IMR-90 (cell line): Measurements from ENCODE around the gene ENTPD3. TPM values are rescaled to one million over a fixed set of nuclear protein-coding genes. Genes with fewer than 3 reads are reported as not detected.

ENCODE experiments used
- ATAC-seq: fragments of 200-7000 bp; cut with Tn5 transposase; 2 replicates; pipeline ENCODE4 v1.9.1; 2020; ENCODE audit warnings: low read depth, mild to moderate bottlenecking, moderate library complexity
- BruUV-seq: library from RNA; stranded (reverse); fragments of 400-500 nt; replicated peaks from 2 replicates; lab custom pipeline; 2021; lab: Mats Ljungman, UMichigan
- CTCF ChIA-PET: fragments of 300-600 bp; formaldehyde crosslinking; extraction: SDS; loops from one replicate; lab custom pipeline; 2021; ENCODE audit warnings: antibody characterized with exemption; lab: Yijun Ruan, JAX
- POLR2A ChIA-PET: fragments of 300-600 bp; sonication (Branson Sonifier 250); formaldehyde crosslinking; loops from one replicate; lab custom pipeline; 2022; ENCODE audit warnings: antibody characterized with exemption; ENCODE audit not compliant: unreplicated experiment; lab: Charles Lee
- DNase-seq: peaks from one replicate; pipeline ENCODE4 v3.0.0; 2013
- H2AFZ ChIP-seq: replicated peaks from 2 replicates; pipeline ENCODE3; 2013; ENCODE audit warnings: low read length, mild to moderate bottlenecking; ENCODE audit not compliant: poor library complexity
- H2AK5ac ChIP-seq: 2 replicates; pipeline ENCODE4 v1.6.1; 2013; ENCODE audit warnings: low read depth, low read length, inconsistent platforms
- H2AK9ac ChIP-seq: replicated peaks from 2 replicates; pipeline ENCODE3; 2013; ENCODE audit warnings: mild to moderate bottlenecking, low read depth, low read length, moderate library complexity; ENCODE audit not compliant: poor library complexity
- H2BK120ac ChIP-seq: 2 replicates; pipeline ENCODE4 v1.6.1; 2013; ENCODE audit warnings: low read depth, low read length, inconsistent platforms
- H2BK15ac ChIP-seq: 3 replicates; pipeline ENCODE4 v1.6.1; 2013; ENCODE audit warnings: low read depth, low read length, inconsistent platforms
- H2BK20ac ChIP-seq: 2 replicates; pipeline ENCODE4 v1.6.1; 2013; ENCODE audit warnings: low read depth, mild to moderate bottlenecking, inconsistent platforms, low read length, moderate library complexity
- H2BK5ac ChIP-seq: 2 replicates; pipeline ENCODE4 v1.6.1; 2013; ENCODE audit warnings: mild to moderate bottlenecking, low read depth, low read length, inconsistent platforms; ENCODE audit not compliant: poor library complexity, severe bottlenecking
- H3K14ac ChIP-seq: replicated peaks from 2 replicates; pipeline ENCODE4 v1.6.1; 2013; ENCODE audit warnings: low read depth, low read length, inconsistent platforms
- H3K18ac ChIP-seq: 2 replicates; pipeline ENCODE4 v1.6.1; 2013; ENCODE audit warnings: low read depth, low read length, control low read depth
- H3K23ac ChIP-seq: 2 replicates; pipeline ENCODE4 v1.6.1; 2013; ENCODE audit warnings: low read depth, low read length, inconsistent platforms
- H3K27ac ChIP-seq: 2 replicates; pipeline ENCODE4 v1.5.1; 2013; ENCODE audit warnings: mild to moderate bottlenecking, control low read depth, low read length; ENCODE audit not compliant: insufficient read depth
- H3K27me3 ChIP-seq: 2 replicates; pipeline ENCODE4 v1.6.1; 2013; ENCODE audit warnings: low read length; ENCODE audit not compliant: control insufficient read depth, insufficient read depth
- H3K36me3 ChIP-seq: 2 replicates; pipeline ENCODE4 v1.6.1; 2013; ENCODE audit warnings: low read length, mixed read lengths; ENCODE audit not compliant: control insufficient read depth, insufficient read depth
- H3K4ac ChIP-seq: 2 replicates; pipeline ENCODE4 v1.6.1; 2013; ENCODE audit warnings: low read depth, low read length, inconsistent platforms
- H3K4me1 ChIP-seq: 2 replicates; pipeline ENCODE4 v1.6.1; 2013; ENCODE audit warnings: low read length, mixed read lengths; ENCODE audit not compliant: control insufficient read depth, insufficient read depth
- H3K4me2 ChIP-seq: 2 replicates; pipeline ENCODE4 v1.6.1; 2013; ENCODE audit warnings: low read depth, mild to moderate bottlenecking, control low read depth, low read length, moderate library complexity
- H3K4me3 ChIP-seq: 2 replicates; pipeline ENCODE4 v1.5.1; 2013; ENCODE audit warnings: low read depth, mild to moderate bottlenecking, control low read depth, low read length, moderate library complexity; ENCODE audit not compliant: insufficient read depth
- H3K56ac ChIP-seq: 2 replicates; pipeline ENCODE4 v1.6.1; 2013; ENCODE audit warnings: low read length, inconsistent platforms; ENCODE audit not compliant: insufficient read depth; ENCODE audit errors: extremely low read depth
- H3K79me1 ChIP-seq, 2 experiments: 2 replicates each; pipeline ENCODE4 v1.6.1; 2013; ENCODE audit warnings: low read length in 2 of 2, inconsistent platforms in 1 of 2, low read depth in 1 of 2
- H3K9ac ChIP-seq: 2 replicates; pipeline ENCODE4 v1.6.1; 2013; ENCODE audit warnings: low read depth, low read length, control low read depth
- H3K9me1 ChIP-seq: 2 replicates; pipeline ENCODE4 v1.6.1; 2013; ENCODE audit warnings: low read length, inconsistent platforms; ENCODE audit not compliant: insufficient read depth
- H3K9me3 ChIP-seq: 2 replicates; pipeline ENCODE4 v1.6.1; 2013; ENCODE audit warnings: low read length; ENCODE audit not compliant: control insufficient read depth, insufficient read depth
- H4K20me1 ChIP-seq: 2 replicates; pipeline ENCODE4 v1.6.1; 2013; ENCODE audit warnings: low read length, inconsistent platforms; ENCODE audit not compliant: insufficient read depth
- H4K5ac ChIP-seq: 2 replicates; pipeline ENCODE4 v1.6.1; 2013; ENCODE audit warnings: mild to moderate bottlenecking, low read depth, low read length, control low read depth
- H4K8ac ChIP-seq, 2 experiments: 2 replicates each; pipeline ENCODE4 v1.6.1; 2013; ENCODE audit warnings: low read depth in 2 of 2, low read length in 2 of 2, control low read depth in 1 of 2, inconsistent platforms in 1 of 2
- H4K91ac ChIP-seq: 2 replicates; pipeline ENCODE4 v1.6.1; 2013; ENCODE audit warnings: low read depth, low read length, inconsistent platforms; ENCODE audit not compliant: insufficient read depth
- BHLHE40 ChIP-seq: fragments of 150-350 bp; IDR thresholded peaks from 2 replicates; pipeline ENCODE4 v1.6.1; 2016; ENCODE audit warnings: mild to moderate bottlenecking, low read depth, low read length
- CEBPB ChIP-seq: IDR thresholded peaks from 2 replicates; pipeline ENCODE4 v1.6.1; 2012; ENCODE audit warnings: low read depth, low read length, improper control_type of control experiment
- CTCF ChIP-seq: conservative IDR thresholded peaks from 2 replicates; pipeline ENCODE4 v1.5.1; 2012; ENCODE audit warnings: mild to moderate bottlenecking, low read depth, low read length, improper control_type of control experiment
- FOS ChIP-seq: fragments of 150-350 bp; IDR thresholded peaks from 2 replicates; pipeline ENCODE4 v1.6.1; 2016; ENCODE audit warnings: low read depth, low read length
- MAFK ChIP-seq: IDR thresholded peaks from 2 replicates; pipeline ENCODE4 v1.6.1; 2012; ENCODE audit warnings: low read depth, low read length, improper control_type of control experiment
- MAZ ChIP-seq: IDR thresholded peaks from 2 replicates; pipeline ENCODE4 v1.6.1; 2012; ENCODE audit warnings: low read depth, mild to moderate bottlenecking, low read length, improper control_type of control experiment, moderate library complexity, borderline replicate concordance
- MXI1 ChIP-seq: IDR thresholded peaks from 2 replicates; pipeline ENCODE4 v1.6.1; 2012; ENCODE audit warnings: low read depth, mild to moderate bottlenecking, low read length, moderate library complexity, borderline replicate concordance
- POLR2A ChIP-seq: IDR thresholded peaks from 2 replicates; pipeline ENCODE4 v1.6.1; 2012; ENCODE audit warnings: mild to moderate bottlenecking, low read depth, low read length
- RCOR1 ChIP-seq: IDR thresholded peaks from 2 replicates; pipeline ENCODE4 v1.6.1; 2012; ENCODE audit warnings: mild to moderate bottlenecking, low read length, improper control_type of control experiment; ENCODE audit not compliant: insufficient replicate concordance
- SMC3 ChIP-seq: fragments of 150-350 bp; IDR thresholded peaks from 2 replicates; pipeline ENCODE4 v1.6.1; 2016; ENCODE audit warnings: low read depth, mild to moderate bottlenecking, antibody characterized with exemption, low read length, moderate library complexity
- USF2 ChIP-seq: fragments of 150-350 bp; IDR thresholded peaks from 2 replicates; pipeline ENCODE4 v1.6.1; 2017; ENCODE audit warnings: mild to moderate bottlenecking, antibody characterized with exemption, low read length, low read depth
- WGBS, 2 experiments: methylation state at CpG; one replicate each; pipeline versions ENCODE4 v1.1.5 to v1.1.7; 2013; ENCODE audit warnings: missing lambda C conversion rate in 2 of 2; ENCODE audit not compliant: insufficient read length in 1 of 2; ENCODE audit errors: extremely low coverage in 2 of 2; 5-methylcytosine and 5-hydroxymethylcytosine counted together
- dilution Hi-C: fragments of 300-500 bp; cut with HindIII; formaldehyde crosslinking; loops from one replicate; pipeline ENCODE4 v1.14.3; 2018; ENCODE audit warnings: low sequenced_read_pairs; ENCODE audit not compliant: unreplicated experiment
- in situ Hi-C: fragments of 300-500 bp; cut with MboI; formaldehyde crosslinking; loops from 3 replicates; pipeline ENCODE4 v1.14.3; 2019; ENCODE audit warnings: low sequenced_read_pairs, inconsistent platforms, mixed read lengths
- intact Hi-C: fragments of 100-400 bp; cut with micrococcal nuclease; formaldehyde crosslinking; loops from 2 replicates; pipeline ENCODE4 v1.10.0; 2022
- polyA plus RNA-seq, 3 experiments: library from polyadenylated mRNA; depleted of rRNA; stranded (reverse); fragments of >200 nt; gene quantifications; 2 replicates each; pipeline ENCODE4 v1.2.3, GENCODE V29; 2012; ENCODE audit warnings: low replicate concordance in 1 of 3
- total RNA-seq: library from RNA; depleted of rRNA; stranded (reverse); fragments of >200 nt; gene quantifications from 2 replicates; pipeline ENCODE4 v1.2.3, GENCODE V29; 2012
- TF ChIP-seq, protein P1 (sequence below): fragments of 150-350 bp; IDR thresholded peaks from 2 replicates; pipeline ENCODE4 v1.6.1; 2016; ENCODE audit warnings: low read depth, mild to moderate bottlenecking, low read length, moderate library complexity, borderline replicate concordance

The ENTPD3 gene
- total and polyA plus RNA-seq, 2 of the 4 experiments (the other 2 are of a cell fraction): not detected

DNA sequence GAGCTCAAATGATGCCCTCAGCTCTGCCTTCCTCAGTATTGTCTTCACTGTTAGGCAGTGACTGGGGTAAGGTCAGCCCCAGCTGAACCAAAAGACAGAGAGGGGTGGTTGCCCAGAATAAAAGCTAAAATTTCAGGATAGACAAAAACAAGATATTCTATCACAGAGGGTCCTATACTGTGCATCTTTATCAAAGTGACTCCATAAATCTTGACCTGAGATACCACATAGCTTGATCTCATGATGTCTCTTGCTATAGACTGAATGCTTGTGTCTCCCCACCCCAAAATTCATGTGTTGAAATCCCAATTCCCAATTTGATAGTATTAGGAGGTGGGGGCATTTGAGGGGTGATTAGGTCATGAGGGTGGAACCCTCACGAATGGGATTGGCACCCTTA is 47.1 kb upstream of the ENTPD3 start (continued):
- TF ChIP-seq SMC3 (no peak), CEBPB (no peak), BHLHE40 (no peak), MAFK (no peak)

- Histone ChIP-seq H3K79me1 (no peaks in the 10 kb centered on the region), H2AK9ac (peak overlapping the region; percentile 59), H3K9me3 (no peaks in the 10 kb centered on the region), H3K36me3 (no peaks in the 10 kb centered on the region), H4K91ac (no peak overlapping the region), H4K20me1 (no peaks in the 10 kb centered on the region), H2BK20ac (no peak overlapping the region), H3K4ac (no peak overlapping the region), H2AFZ (no peak overlapping the region), H3K9ac (no peak overlapping the region), H3K4me2 (no peak overlapping the region), H3K18ac (no peak overlapping the region), H3K9me1 (no peaks in the 10 kb centered on the region), H2BK120ac (no peak overlapping the region), H4K5ac (no peak overlapping the region), H3K27ac (no peak overlapping the region), H2AK5ac (no peak overlapping the region), H2BK5ac (no peak overlapping the region), H3K56ac (no peak overlapping the region), H2BK15ac (no peak overlapping the region), H3K23ac (no peak overlapping the region), H3K4me1 (no peaks in the 10 kb centered on the region), H3K27me3 (no peaks in the 10 kb centered on the region), H3K14ac (no peak overlapping the region), H4K8ac (no peak overlapping the region), H3K4me3 (no peak overlapping the region)
- in situ Hi-C loops (loop anchor here (25.0 kb wide), 2 partner anchors 247 to 847 kb away; partner anchors contain the start of gene CTNNB1), dilution Hi-C loops (no loop called here), intact Hi-C loops (no loop called here)
- ATAC-seq (no peak), DNase-seq (no peak)
- no TSS peak for BruUV-seq
- no CpG with 5 or more reads among the region's 1 CpG for WGBS, 2 experiments
- TF ChIP-seq CTCF (no peak), RCOR1 (no peak), USF2 (no peak), MAZ (no peak), POLR2A (no peak), CEBPB (no peak), FOS (no peak), MXI1 (no peak), BHLHE40 (no peak), MAFK (no peak)
- TF ChIP-seq, protein P1, sequence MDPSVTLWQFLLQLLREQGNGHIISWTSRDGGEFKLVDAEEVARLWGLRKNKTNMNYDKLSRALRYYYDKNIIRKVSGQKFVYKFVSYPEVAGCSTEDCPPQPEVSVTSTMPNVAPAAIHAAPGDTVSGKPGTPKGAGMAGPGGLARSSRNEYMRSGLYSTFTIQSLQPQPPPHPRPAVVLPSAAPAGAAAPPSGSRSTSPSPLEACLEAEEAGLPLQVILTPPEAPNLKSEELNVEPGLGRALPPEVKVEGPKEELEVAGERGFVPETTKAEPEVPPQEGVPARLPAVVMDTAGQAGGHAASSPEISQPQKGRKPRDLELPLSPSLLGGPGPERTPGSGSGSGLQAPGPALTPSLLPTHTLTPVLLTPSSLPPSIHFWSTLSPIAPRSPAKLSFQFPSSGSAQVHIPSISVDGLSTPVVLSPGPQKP: no peak
- ChIA-PET CTCF (no interaction called here), POLR2A (no interaction called here)
These were observed 46.3 kb upstream of the ENTPD3 start for GRCh38 chr3:40340541-40341170.
